Fibroblast of villous mesenchyme (primary cell): ENCODE data around the gene RBBP8NL. TPM values are rescaled to one million over a fixed set of nuclear protein-coding genes. Genes with fewer than 3 reads are reported as not detected.

ENCODE experiments used
- DNase-seq: peaks from one replicate; pipeline ENCODE4 v3.0.0-alpha.2; 2010; ENCODE audit warnings: low read depth
- H3K4me3 ChIP-seq: 2 replicates; pipeline ENCODE4 v1.5.1; 2011; ENCODE audit warnings: low read depth, mild to moderate bottlenecking, low read length
- total RNA-seq: library from RNA; depleted of rRNA; stranded (reverse); fragments of >200 nt; gene quantifications from 2 replicates; pipeline ENCODE4 v1.2.3, GENCODE V29; 2012
- TF ChIP-seq, protein P1 (sequence below): IDR thresholded peaks from 2 replicates; pipeline ENCODE4 v1.5.1; 2012; ENCODE audit warnings: low read depth, mild to moderate bottlenecking, low read length; ENCODE audit not compliant: insufficient read depth

Gene RBBP8NL
- total RNA-seq, 1 donor = not detected

DNA sequence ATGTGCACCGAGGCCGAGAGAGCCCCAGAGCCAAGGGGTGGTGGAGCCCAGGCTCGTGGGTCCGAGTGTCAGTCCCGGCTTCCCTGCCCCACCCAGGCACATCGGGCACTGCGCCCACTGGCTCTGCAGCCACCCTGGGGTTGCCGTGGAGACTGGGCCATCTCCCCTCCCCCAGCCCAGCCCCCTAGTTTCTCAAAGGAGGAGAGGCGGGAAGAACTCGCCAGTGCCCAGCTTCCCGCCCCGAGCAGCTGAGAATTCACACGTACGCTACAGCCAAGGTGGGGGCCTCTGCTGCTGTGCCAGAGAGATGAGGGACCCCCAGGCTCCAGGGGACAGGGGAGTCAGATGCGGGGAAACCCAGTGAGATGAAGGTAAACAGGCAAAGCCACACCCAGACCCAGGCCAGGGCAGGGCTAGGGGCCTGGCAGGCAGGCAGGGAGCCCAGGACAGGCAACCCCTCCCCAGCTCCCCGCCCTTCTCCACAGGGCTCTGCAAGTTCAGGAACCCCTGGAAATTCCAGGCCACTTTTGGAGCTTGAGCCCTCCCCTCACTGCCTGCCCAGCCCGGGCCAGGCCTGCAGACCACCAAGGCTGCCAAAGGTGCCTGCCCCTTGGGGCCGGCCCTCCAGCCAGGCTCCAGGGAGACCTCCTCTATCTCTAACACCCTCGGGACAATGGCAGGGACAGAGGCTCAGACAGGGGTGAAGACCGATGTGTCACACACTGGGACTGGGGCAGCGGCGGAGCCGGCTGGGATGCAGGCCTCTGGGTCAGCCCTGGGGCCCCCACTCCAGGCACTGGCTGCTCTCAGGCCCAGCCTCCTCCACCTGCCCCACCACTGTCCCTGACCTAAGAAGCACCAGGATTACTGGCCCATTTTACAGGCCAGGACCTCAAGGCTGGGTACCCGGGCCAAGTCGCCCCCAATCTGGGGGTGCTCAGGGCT is 66.2 kb downstream of the RBBP8NL start:
- TF ChIP-seq, protein P1, sequence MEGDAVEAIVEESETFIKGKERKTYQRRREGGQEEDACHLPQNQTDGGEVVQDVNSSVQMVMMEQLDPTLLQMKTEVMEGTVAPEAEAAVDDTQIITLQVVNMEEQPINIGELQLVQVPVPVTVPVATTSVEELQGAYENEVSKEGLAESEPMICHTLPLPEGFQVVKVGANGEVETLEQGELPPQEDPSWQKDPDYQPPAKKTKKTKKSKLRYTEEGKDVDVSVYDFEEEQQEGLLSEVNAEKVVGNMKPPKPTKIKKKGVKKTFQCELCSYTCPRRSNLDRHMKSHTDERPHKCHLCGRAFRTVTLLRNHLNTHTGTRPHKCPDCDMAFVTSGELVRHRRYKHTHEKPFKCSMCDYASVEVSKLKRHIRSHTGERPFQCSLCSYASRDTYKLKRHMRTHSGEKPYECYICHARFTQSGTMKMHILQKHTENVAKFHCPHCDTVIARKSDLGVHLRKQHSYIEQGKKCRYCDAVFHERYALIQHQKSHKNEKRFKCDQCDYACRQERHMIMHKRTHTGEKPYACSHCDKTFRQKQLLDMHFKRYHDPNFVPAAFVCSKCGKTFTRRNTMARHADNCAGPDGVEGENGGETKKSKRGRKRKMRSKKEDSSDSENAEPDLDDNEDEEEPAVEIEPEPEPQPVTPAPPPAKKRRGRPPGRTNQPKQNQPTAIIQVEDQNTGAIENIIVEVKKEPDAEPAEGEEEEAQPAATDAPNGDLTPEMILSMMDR = no peak
- no peak overlapping the region for H3K4me3 ChIP-seq
- DNase-seq = no peak

Other genes with a start within 250 kb of the RBBP8NL start
- gene MTG2, start 244.5 kb downstream of the RBBP8NL start, total RNA-seq = 19.9 and 22.5 TPM in 2 replicates
- not detected in 2 replicates for gene HRH3, start 207.3 kb downstream of the RBBP8NL start, total RNA-seq
- gene OSBPL2, start 189.0 kb downstream of the RBBP8NL start, total RNA-seq = 27.7 and 36.7 TPM in 2 replicates
- 111 and 138 TPM in 2 replicates for gene ADRM1, start 124.5 kb downstream of the RBBP8NL start, total RNA-seq
- gene LAMA5, start 60.2 kb downstream of the RBBP8NL start, total RNA-seq = 35.1 and 55.3 TPM in 2 replicates
- gene RPS21, start 40.4 kb downstream of the RBBP8NL start, total RNA-seq = 357 and 457 TPM in 2 replicates
- 1.7 and 1.9 TPM in 2 replicates for gene CABLES2, start 20.3 kb downstream of the RBBP8NL start, total RNA-seq
- not detected in 2 replicates for gene GATA5, start 48.5 kb upstream of the RBBP8NL start, total RNA-seq
- 0.97 and 3.0 TPM in 2 replicates for gene SLCO4A1, start 215.0 kb upstream of the RBBP8NL start, total RNA-seq